ENCODE data around the gene PDF.
"Not testable (repeated sequence)": the region's sequence is repeated elsewhere in the genome, so short reads cannot be mapped to it uniquely, and the experiment has no call there.

The PDF gene

DNA sequence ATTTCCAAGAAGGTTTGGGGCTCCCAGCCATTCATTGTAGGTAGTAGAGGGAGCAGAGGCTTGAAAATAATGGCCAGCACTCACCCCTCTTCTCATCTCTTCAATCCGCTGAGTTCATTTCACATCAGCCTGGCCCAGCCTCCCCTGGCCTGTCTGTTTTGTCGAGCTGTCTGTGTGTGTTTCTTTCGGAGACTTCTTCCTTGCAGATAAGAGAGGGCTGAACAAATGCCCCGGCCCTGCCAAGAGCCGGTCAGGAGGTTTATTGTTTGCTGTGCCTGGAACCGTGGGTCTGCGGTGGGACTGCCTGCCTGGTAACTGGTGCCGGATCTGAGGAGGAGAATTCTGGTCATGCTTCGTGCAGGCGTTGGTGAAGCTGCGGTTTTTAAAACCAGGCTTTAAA lies 15.9 kb downstream of the PDF start:
- DNase-seq, result no peak

DNA sequence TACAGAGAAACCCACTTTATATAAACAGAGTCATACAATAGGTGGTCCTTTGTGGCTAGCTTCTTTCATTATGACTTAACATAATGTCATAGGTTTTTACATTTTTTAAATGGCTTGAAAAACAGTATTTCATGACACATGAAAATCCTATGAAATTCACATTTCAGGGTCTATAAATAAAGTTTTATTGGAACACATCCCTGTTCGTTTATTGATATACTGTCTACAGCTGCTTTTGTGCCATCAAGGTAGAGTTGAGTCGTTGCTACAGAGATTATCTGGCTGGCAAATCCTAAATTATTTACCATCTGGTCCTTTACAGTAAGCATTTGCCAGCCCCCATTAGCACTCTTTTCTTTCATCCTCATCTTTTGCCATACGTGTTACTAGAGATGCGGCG lies 16.9 kb downstream of the PDF start:
- no peak for DNase-seq

DNA sequence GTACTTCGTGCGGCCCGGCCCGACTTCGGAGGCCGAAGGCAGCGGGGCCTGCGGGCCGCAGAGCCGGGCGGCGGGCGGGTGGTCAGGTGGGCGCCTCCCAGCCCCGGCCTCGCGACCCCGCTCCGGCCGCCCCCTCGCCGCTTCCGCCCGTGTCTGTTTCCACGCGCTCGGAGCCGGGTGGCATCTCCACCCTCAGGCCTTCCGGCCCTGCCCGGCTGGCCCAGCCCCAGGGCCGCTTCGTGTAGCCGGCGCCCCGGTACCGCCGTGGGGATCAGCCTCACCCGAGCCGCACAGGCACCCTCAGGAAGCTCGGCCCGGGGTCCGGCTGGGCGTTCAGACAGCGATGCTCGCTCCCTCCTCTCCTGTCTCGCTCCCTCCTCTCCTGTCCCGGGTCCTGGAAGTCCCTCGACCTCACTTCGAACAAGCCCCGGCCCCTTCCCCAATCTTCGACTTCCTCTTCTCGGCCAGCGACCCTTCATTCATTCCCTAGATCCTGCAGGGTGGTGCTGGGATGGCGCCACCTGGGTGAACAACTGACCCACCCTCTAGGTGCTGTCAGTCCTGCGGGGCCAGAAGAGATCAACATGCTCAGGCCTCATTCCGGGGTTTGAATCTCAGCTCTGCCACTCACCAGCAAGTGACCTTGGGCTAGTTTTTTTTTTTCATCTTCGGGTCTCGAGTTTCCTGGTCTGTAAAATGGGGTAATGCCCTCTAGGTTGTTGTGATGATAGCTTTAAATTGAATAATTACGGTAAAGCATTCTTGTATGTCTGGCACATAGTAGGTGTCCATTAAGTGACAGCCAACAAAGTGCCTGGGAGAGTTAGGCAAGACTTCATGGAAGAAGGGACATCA lies 18.6 kb downstream of the PDF start:
- peak; percentile 27 for DNase-seq

DNA sequence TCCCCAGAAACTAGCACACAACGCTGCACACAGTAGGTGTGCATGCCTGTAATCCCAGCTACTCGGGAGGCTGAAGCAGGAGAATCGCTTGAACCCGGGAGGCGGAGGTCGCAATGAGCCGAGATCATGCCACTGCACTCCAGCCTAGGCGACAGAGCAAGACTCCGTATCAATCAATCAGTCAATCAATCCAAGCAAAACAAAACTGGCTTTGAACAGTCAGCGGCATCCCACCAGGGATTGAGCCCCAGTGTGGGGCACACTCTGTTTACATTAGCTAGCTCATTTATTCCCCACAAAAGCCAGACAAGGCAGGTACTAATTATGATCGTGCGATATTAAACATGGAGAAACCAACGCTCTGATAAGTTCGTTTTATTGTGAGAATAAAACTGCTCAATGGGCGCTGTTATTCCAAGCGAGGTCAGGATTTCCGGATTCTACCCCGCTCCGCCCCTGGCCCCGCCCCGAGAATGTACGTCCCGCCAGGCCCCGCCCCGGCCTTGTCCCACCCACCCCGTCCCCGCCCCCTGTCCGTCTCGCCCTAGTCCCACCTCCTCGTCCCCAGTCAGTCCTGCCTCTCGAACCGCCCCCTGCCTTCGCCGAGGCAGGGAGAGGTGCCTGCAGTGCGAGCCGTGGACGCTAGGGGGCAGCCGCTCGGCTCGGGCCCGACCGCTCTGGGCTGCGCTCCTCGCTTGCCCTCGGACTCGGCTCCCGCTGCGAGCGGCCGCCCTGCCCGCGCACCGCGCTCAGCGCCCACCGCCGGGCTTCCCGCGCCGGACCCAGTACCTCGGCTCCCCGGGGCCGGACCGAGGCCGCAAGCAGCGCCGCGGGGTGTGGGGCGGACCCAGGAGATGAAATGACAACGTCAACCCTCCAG lies 19.5 kb downstream of the PDF start, which contains the start of gene VPS4A:
VPS4A (plus strand) TSS at position 698 of the 880 bp plus-strand sequence; CDS start at position 860, 162 bp downstream.
- DNase-seq, result peak; percentile 95

DNA sequence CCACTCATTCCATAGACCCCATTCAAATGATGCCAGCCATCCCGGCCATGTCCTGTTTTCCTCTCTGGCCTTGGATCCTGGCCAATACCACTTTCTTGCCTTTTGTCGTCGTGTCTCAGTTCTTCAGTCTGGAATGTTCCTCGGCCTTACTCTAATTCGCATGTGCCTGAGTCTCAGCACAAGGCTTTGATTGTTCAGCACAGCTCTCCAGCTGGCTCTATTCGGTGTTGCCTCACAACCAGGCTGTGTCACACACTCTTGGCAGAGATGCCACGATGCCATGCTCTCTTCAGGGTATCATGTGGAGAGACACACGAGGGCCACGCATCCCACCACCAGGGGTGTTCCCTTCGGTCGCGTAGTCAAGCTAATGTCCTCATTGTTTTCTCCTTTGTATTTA lies 21.1 kb downstream of the PDF start:
- no peak for DNase-seq

DNA sequence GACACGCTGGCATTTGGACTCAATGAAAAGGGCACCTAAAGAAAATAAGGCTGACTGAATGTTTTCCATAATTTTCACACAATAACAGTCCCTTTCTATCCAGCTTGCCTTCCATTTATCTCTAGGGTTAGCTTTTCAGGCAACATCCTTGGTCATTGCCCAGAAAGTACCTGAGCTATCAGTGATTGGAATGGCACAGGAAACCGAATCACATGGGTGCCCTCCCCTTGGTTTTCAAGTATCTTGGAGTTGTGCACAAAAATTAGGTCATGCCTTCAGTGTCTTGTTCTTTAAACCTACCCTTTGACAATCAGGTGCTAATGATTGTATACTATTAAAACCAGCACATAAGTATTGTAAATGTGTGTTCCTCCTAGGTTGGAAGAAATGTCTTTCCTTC lies 22.5 kb downstream of the PDF start:
- no peak for DNase-seq

DNA sequence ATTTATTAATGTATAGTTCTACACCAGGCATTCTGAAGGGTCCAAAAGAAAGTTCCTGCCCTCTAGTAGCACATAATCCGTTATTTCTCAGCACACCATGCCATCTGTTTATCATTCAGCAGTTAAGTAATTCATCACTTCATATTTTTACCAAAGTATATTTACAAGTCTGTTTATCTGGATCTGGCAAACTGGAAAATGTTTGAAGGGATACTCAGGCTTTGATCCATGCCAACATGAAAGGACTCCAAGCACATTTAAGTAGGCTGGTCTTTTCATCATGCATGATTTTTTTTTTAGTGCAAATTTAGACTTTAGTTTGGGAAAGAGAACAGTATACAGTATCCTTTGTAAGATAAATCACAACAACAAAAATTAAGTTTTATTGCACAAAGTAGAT lies 23.3 kb downstream of the PDF start:
- DNase-seq, result no peak

DNA sequence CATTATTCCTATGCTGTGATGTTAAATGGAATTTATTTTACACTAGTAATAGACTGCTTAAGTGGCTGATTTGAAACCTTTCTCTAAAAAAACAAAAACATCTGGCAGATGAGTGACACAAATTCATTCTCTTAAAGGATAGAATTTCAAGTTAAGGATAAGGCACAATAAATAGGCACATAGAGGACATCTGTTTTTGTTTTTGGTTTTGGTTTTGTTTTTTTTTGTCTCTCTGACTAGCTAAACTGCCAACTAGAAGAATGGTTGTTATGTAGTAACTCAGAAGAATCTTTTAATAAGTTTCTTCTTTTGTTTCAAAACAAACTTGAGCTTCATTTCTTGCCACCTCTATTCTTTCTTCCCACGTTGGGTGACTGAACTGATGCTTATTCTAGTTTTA lies 24.4 kb downstream of the PDF start:
- no peak for DNase-seq

DNA sequence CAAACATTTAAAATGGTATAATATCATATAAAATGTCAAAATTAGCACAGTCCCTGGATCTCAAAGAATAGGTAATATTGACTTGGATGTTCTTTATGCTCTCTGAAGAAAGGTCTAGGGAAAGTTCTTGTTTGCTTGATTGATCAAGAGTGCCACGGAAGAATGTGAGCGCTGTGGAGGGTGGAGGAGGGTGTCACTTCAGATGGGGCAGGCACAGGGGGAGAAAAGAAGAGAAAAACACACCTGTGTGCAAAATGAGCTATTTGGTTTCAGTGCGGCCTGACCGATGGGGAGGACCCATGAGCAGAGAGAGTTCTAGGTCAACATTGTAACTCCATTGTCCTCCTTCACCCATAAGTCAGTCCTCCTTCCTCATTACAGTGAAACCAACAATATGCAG lies 28.1 kb downstream of the PDF start:
- no peak for DNase-seq

DNA sequence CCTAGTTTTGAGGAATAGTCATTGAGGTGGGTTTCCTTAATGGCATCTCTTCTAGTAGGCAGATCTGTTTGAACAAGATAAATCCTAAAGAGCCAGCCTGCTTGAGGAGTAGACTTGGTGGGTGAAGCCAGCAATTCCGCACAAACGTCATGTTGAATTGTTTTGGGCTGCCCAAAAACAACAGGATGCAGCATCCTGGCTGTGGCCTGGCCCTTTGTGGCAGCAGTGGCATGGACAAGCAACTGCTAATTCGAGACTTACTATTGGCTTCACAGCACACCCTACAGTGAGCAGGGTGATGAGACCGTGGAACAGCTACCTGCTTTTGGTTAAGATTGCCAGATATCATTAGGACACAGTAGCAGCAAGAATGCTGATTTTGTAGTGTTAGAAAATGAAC lies 28.5 kb downstream of the PDF start:
- DNase-seq, result no peak

DNA sequence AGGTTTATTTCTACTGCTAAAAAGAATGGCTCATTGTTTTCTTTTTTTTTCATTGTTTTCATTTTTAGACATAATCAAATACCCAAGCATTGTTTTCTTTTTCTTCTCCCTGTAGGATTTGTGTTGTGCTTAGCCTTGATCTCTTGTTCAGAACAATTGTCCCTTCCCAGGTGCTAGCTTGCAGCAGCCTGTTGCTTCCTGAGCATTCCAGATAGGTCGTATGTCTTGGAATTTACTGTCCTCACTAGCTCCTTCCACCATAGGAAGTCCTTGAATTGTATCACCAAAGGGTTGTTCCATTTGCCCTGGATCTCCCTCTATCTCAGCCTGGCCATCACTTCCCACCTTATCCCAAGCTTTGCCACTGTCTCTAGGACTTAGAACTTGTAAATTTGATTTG lies 29.2 kb downstream of the PDF start:
- no peak for DNase-seq

DNA sequence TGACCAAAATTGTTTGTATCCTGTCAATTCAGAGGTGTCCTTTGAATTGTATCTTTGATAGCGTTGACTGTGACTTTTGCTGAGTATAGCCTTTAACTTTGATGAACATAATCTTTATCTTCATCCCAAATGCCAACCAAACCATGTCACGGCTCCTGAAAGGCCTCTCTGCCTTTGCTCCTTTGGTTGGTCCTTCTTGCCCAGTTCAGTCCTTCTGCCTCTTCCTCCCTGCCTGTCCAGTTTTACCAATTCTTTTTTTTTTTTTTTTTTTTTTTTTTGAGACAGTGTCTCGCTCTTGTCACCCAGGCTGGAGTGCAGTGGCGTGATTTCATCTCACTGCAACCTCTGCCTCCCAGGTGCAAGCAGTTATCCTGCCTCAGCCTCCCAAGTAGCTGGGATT lies 32.1 kb downstream of the PDF start:
- no peak for DNase-seq

DNA sequence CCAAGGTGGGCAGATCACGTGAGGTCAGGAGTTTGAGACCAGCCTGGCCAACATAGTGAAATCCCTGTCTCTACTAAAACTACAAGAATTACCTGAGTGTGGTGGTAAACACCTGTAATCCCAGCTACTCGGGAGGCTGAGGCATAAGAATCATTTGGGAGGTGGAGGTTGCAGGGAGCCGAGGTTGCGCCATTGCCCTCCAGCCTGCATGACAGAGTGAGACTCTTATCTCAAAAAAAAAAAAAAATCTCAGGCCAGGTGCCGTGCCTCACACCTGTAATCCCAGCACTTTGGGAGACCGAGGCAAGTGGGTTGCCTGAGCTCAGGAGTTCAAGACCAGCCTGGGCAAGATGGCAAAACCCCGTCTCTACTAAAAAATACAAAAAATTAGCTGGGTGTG lies 33.6 kb downstream of the PDF start:
- not testable (repeated sequence) for DNase-seq

DNA sequence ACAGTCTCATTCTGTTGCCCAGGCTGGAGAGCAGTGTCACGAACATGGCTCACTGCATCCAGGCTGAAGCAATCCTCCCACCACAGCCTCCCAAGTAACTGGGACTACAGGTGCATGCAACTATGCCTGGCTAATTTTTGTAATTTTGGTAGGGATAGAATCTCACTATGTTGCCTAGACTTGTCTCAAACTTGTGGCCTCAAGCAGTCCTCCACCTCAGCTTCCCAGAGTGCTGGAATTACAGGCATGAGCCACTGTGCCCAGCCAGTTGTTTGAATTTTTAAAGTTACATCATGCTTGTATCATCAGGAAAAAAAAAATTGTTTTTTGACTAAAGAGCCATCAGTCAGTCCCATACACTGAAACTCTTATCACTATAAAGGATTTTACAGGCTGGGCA lies 36.3 kb downstream of the PDF start:
- no peak for DNase-seq

DNA sequence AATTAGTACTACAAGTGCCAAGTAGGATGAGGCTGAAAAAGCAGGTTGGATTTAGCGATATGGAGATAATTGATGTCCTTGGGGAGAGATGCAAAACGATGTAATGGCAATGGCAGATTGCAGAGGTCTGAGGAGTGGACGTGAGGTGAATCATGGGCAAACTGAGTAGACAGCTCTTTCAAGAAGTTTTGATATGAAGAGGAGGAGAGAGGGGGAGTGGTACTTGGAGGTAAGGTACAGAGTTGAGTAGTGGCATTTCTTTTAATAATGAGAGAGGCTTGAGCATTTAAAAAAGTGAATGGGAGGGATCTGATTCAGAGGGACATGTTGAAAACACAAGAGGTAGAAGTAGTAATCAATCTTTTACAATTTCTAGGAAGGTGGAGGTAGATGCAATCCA lies 37.0 kb downstream of the PDF start:
- DNase-seq, result no peak

DNA sequence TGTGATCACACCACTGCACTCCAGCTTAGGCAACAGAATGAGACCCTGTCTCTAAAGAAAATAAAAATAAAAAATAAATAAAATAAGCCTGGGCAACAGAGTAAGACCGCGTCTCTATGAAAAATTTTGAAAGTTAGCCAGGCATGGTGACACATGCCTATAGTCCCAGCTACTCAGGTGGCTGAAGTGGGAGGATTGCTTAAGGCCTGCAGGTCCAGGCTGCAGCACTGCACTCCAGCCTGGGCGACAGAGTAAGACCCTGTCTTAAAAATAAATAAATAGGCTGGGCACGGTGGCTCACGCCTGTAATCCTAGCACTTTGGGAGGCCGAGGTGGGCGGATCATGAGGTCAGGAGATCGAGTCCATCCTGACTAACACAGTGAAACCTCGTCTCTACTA lies 38.7 kb downstream of the PDF start:
- DNase-seq, result not testable (repeated sequence)

DNA sequence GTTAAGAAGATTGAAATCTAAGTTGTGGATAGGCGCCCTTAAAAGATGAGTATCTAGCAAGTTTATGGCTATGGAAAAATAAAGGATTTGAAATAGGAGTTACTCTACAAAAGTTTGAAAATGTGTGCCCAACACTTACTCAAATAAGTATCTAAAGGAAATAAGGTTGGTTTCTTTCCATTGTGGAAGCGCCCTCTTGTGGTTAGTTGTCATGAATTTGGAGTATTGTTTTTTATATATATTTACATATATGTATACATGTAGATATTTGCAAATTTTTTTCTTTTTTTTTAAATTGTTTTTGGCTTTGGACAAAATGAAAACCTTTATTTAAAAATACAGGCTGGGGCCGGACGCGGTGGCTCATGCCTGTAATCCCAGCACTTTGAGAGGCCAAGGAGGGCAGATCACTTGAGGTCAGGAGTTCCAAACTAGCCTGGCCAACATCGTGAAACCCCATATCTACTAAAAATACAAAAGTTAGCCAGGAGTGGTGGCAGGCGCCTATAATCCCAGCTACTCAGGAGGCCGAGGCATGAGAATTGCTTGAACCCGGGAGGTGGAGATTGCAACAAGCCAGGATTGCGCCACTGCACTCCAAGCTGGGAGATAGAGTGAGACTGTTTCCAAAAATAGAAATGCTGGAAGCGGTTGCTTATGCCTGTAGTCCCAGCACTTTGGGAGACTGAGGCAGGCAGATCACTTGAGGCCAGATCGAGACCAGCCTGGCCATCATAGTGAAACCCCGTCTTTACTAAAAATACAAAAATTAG lies 43.3 kb downstream of the PDF start:
- DNase-seq, result peak; percentile 3

DNA sequence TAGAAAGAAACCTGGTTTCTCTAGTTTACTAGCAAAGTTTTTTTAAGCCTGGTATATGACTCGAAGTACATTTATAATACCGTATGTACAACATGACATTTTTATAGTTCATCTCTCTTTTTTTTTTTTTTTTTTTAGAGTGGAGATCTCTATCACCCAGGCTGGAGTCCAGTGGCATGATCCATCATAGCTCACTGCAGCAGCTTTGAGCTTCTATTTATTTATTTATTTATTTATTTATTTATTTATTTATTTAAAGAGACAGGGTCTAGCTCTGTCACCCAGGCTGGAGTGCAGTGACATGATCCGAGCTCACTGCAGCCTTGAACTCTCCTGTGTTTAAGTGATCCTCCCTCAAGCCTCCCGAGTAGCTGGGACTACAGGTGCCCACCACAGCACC lies 45.1 kb downstream of the PDF start:
- no peak for DNase-seq

DNA sequence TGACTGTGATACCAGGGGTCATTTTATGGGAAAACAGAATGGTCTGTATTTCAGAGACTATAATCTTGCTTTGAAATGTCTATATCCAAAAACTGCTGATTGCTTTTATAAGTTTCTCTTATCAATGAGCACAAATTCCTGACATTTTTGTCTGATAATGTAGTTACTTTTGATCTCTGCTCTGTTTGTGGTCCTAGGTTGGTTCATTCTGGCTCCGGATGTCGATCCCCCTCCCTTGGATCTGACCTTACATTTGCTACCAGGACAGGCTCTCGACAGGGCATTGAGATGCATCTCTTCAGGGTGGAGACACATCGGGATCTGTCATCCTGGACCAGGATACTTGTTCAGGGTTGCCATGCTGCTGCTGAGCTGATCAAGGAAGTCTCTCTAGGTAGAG lies 46.5 kb downstream of the PDF start:
- no peak for DNase-seq

DNA sequence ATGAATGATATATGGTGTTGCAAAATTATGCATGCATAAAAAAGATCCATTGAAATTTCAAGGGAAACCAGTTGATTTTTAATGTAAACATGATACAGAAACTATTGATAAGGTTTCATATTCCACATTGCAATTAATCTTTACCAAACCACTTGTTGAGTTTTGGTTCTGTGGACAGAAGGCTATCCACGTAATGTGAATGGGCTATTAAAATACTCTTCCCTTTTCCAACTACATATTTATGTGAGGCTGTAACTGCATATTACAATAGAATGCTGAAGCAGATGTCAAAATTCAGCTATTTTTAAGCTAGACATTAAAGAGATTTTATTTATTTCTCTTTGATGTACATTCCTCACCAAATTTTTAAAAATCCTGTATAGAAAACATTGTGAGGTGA lies 53.0 kb downstream of the PDF start:
- no peak for DNase-seq

Measured in effector CD8-positive, alpha-beta T cell (primary cell).